ENCODE results near the gene TTC32. TPM values are rescaled to one million over a fixed set of nuclear protein-coding genes. Genes with fewer than 3 reads are reported as not detected.

The TTC32 gene
- 13.3 TPM for total RNA-seq
- 10 to 100 TPM; 13.7 to 21.3 (median 16.9) TPM for polyA plus RNA-seq (ENCODE audit: insufficient read depth in 1 of 8, insufficient read length in 8 of 8, low replicate concordance in 1 of 8)
- long read RNA-seq, donor 1, partial matches to known transcripts = 0 of 1 reads
- long read RNA-seq, donor 1, other reads (novel, unspliced or antisense) = 0 of 1 reads
- long read RNA-seq, donor 2, partial matches to known transcripts = 0 of 1 reads
- long read RNA-seq, donor 2, other reads (novel, unspliced or antisense) = 0 of 1 reads
- long read RNA-seq, donor 3, partial matches to known transcripts = 0 of 4 reads
- long read RNA-seq, donor 3, other reads (novel, unspliced or antisense) = 0 of 4 reads
- long read RNA-seq, donor 4, partial matches to known transcripts = 0 of 1 reads
- long read RNA-seq, donor 4, other reads (novel, unspliced or antisense) = 0 of 1 reads
- long read RNA-seq, donor 5, transcript TTC32-204 (2 exons, 710 nt) = major isoform, 9 of 12 reads
- long read RNA-seq, donor 5, partial matches to known transcripts = 0 of 12 reads
- long read RNA-seq, donor 5, other reads (novel, unspliced or antisense) = 0 of 12 reads
- long read RNA-seq, donor 6, transcript TTC32-204 (2 exons, 710 nt) = major isoform, 5 of 29 reads
- long read RNA-seq, donor 6, partial matches to known transcripts = 15 of 29 reads
- long read RNA-seq, donor 6, other reads (novel, unspliced or antisense) = 6 of 29 reads
- long read RNA-seq, donor 7, partial matches to known transcripts = 0 of 2 reads
- long read RNA-seq, donor 7, other reads (novel, unspliced or antisense) = 0 of 2 reads
- long read RNA-seq, donor 8, partial matches to known transcripts = 0 of 1 reads
- long read RNA-seq, donor 8, other reads (novel, unspliced or antisense) = 0 of 1 reads
- long read RNA-seq, donor 9, transcript TTC32-204 (2 exons, 710 nt) = major isoform, 6 of 17 reads
- long read RNA-seq, donor 9, partial matches to known transcripts = 11 of 17 reads
- long read RNA-seq, donor 9, other reads (novel, unspliced or antisense) = 0 of 17 reads
- long read RNA-seq, donor 10, partial matches to known transcripts = 0 of 3 reads
- long read RNA-seq, donor 10, other reads (novel, unspliced or antisense) = 0 of 3 reads
- long read RNA-seq, donor 11, partial matches to known transcripts = 5 of 12 reads
- long read RNA-seq, donor 11, other reads (novel, unspliced or antisense) = 0 of 12 reads

DNA sequence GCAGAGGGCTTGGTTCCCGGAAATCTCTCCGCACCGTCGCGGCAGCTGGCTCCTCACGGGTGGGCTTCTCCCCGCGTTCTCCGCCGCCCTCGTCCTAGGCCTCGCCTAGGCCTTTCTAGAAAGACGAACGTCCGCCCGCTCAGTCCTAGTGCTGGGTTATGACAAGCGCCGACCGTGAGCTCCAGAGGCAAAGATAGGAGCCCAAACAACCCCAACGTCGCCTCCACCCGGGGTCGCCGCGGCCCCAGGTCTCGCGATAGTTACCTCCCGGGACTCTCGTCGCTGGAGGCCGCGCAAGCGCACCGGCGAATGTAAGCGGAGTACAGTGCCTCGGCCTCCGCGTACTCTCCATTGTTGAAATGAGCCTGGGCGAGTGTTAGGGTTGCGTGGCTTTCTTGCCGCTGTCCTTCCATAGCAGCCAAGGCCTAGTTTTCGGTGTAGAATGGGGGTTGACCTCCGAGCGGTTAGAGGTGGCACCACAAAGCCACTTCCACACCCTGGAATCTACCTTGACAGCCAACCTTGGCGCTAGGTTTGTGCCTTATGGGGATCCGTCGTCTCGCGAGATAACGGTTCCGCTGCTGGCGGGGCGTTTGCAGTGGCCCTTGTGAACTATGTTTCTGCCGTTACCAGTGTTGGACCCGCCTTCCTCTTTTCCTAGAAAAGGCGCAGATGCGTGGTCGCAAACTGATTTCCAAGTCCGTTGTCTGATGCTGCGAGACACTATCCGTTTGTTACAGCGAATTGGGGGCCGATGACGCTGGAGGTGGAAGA, at the start of gene TTC32:
TSS of gene TTC32 (minus strand) at position 542 of the 774 bp plus-strand sequence. CDS start at position 413, 129 bp downstream.
- H3K4me1 ChIP-seq (ENCODE audit: control insufficient read depth, insufficient read depth, low read length) = peaks cover 14% of the 10 kb centered on the region
- DNase-seq = peak; percentile 98
- peak within 1 kb of the TSS; percentile 97 for H3K27ac ChIP-seq (ENCODE audit: low read length)
- H3K4me3 ChIP-seq (ENCODE audit: low read length) = peak within 1 kb of the TSS; percentile 90
- no peaks in the 10 kb centered on the region for H3K9me3 ChIP-seq (replicated peaks; ENCODE audit: control insufficient read depth, low read depth, low read length)
- H3K36me3 ChIP-seq (ENCODE audit: control insufficient read depth, insufficient read depth, low read length) = no peaks in the 10 kb centered on the region
- WGBS (ENCODE audit: insufficient coverage) = under 1% methylated on average over 59 of the region's 65 CpGs
- H3K27me3 ChIP-seq (ENCODE audit: control insufficient read depth, insufficient read depth, low read length) = no peaks in the 10 kb centered on the region

DNA sequence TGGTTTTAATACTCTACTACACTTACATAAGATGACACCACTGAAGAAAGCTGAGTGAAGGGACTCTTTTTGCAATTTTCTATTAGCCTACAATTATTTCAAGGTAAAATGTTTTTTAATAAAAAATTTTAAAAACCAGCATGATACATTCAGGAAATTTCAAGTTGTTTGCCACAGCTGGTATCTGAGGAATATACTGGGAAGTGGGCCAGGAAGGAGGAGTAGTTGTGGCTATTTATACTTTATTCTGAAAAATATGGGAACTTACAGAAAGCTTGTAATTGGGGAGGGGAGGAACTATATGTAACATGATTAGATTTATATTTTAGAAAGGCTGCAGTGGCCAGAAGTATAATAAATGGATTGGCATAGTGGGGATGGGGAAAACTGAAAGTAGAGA, 47.3 kb upstream of the TTC32 start:
- Histone ChIP-seq H3K27me3 (ENCODE audit: control insufficient read depth, insufficient read depth, low read length) (no peaks in the 10 kb centered on the region), H3K4me1 (ENCODE audit: control insufficient read depth, insufficient read depth, low read length) (no peaks in the 10 kb centered on the region), H3K9me3 (replicated peaks; ENCODE audit: control insufficient read depth, low read depth, low read length) (no peaks in the 10 kb centered on the region), H3K27ac (ENCODE audit: low read length) (no peak overlapping the region), H3K36me3 (ENCODE audit: control insufficient read depth, insufficient read depth, low read length) (no peaks in the 10 kb centered on the region), H3K4me3 (ENCODE audit: low read length) (no peak overlapping the region)
- peak; percentile 80 for DNase-seq

- no peaks in the 10 kb centered on the region for H3K36me3 ChIP-seq (ENCODE audit: control insufficient read depth, insufficient read depth, low read length)
Observed at GRCh38 chr2:19947184-19947940, 45.6 kb upstream of the TTC32 start.

DNA sequence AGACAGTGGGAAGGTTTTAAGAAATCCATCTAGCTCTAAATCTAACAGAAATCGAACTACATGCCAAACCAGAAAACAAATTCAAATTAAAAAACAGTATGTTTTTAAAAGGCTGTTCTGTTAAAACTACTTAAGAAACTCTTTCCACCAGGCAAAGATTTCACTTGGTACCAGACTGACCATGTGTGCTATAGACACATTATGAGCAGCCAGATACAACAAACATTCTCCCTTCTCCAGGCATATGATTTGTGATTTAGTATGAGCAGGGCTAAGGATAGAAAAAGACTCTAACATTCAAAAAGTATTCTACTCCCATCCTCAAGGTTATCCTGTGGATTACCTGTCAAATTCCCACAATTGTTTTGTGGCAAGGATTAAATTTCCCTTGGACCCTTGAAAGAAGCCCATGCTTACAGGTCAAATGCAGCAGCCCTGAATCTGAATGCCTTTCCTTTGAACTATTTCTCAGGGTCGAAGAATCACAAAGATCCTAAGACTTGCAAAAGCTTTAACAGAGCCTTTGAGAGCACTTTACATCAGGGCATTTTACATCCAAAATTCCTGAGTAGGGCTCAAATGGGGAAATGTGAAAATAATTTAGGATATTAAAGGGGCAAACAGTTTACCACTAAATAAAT, 42.5 kb upstream of the TTC32 start:
- H3K4me1 ChIP-seq (ENCODE audit: control insufficient read depth, insufficient read depth, low read length) = no peaks in the 10 kb centered on the region
- no peaks in the 10 kb centered on the region for H3K9me3 ChIP-seq (replicated peaks; ENCODE audit: control insufficient read depth, low read depth, low read length)
- H3K4me3 ChIP-seq (ENCODE audit: low read length) = no peak overlapping the region
- peak; percentile 26 for DNase-seq
- no peak overlapping the region for H3K27ac ChIP-seq (ENCODE audit: low read length)
- no peaks in the 10 kb centered on the region for H3K27me3 ChIP-seq (ENCODE audit: control insufficient read depth, insufficient read depth, low read length)
- no CpG with 5 or more reads among the region's 2 CpGs for WGBS (ENCODE audit: insufficient coverage)
- H3K36me3 ChIP-seq (ENCODE audit: control insufficient read depth, insufficient read depth, low read length) = no peaks in the 10 kb centered on the region

More at GRCh38 chr2:19947184-19947940, 45.6 kb upstream of the TTC32 start:
- Histone ChIP-seq H3K4me1 (ENCODE audit: control insufficient read depth, insufficient read depth, low read length) (no peaks in the 10 kb centered on the region), H3K27ac (ENCODE audit: low read length) (no peak overlapping the region), H3K9me3 (replicated peaks; ENCODE audit: control insufficient read depth, low read depth, low read length) (no peaks in the 10 kb centered on the region), H3K27me3 (ENCODE audit: control insufficient read depth, insufficient read depth, low read length) (no peaks in the 10 kb centered on the region), H3K4me3 (ENCODE audit: low read length) (no peak overlapping the region)
- 100% methylated on average over 1 of the region's 4 CpGs for WGBS (ENCODE audit: insufficient coverage)
- no peak for DNase-seq

DNA sequence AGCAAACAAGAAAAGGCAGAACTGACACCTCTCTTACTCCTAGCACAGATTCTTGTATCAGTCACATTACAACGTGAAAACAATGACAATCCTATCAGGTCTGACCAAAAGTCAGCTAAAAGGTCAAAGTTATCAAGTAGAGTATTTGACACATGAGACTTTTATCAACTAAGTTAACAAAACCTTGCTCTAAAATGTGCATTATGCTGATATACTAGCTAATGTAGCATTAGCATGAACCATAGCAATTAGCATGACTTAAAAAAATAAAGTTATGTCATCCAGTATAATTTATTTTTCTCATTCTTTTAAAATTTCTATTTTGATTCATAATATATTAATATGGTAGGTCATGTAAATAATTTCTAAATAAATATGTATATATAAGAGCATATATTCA, 41.4 kb upstream of the TTC32 start:
- WGBS (ENCODE audit: insufficient coverage) = no CpG with 5 or more reads among the region's 1 CpG
- Histone ChIP-seq H3K36me3 (ENCODE audit: control insufficient read depth, insufficient read depth, low read length) (peaks cover 3% of the 10 kb centered on the region), H3K4me3 (ENCODE audit: low read length) (no peak overlapping the region), H3K4me1 (ENCODE audit: control insufficient read depth, insufficient read depth, low read length) (no peaks in the 10 kb centered on the region), H3K27ac (ENCODE audit: low read length) (no peak overlapping the region), H3K9me3 (replicated peaks; ENCODE audit: control insufficient read depth, low read depth, low read length) (no peaks in the 10 kb centered on the region), H3K27me3 (ENCODE audit: control insufficient read depth, insufficient read depth, low read length) (no peaks in the 10 kb centered on the region)
- DNase-seq = no peak

- DNase-seq = no peak
- Histone ChIP-seq H3K36me3 (ENCODE audit: control insufficient read depth, insufficient read depth, low read length) (peaks cover 8% of the 10 kb centered on the region), H3K9me3 (replicated peaks; ENCODE audit: control insufficient read depth, low read depth, low read length) (no peaks in the 10 kb centered on the region), H3K4me3 (ENCODE audit: low read length) (no peak overlapping the region), H3K27me3 (ENCODE audit: control insufficient read depth, insufficient read depth, low read length) (no peaks in the 10 kb centered on the region), H3K4me1 (ENCODE audit: control insufficient read depth, insufficient read depth, low read length) (no peaks in the 10 kb centered on the region), H3K27ac (ENCODE audit: low read length) (no peak overlapping the region)
Observed at GRCh38 chr2:19942199-19942598, 40.4 kb upstream of the TTC32 start.

GRCh38 chr2:19937004-19937403, 35.2 kb upstream of the TTC32 start:
- peaks cover 13% of the 10 kb centered on the region for H3K36me3 ChIP-seq (ENCODE audit: control insufficient read depth, insufficient read depth, low read length)
- WGBS (ENCODE audit: insufficient coverage) = no CpG with 5 or more reads among the region's 4 CpGs
- H3K27ac ChIP-seq (ENCODE audit: low read length) = no peak overlapping the region
- no peak overlapping the region for H3K4me3 ChIP-seq (ENCODE audit: low read length)
- no peaks in the 10 kb centered on the region for H3K27me3 ChIP-seq (ENCODE audit: control insufficient read depth, insufficient read depth, low read length)
- no peak for DNase-seq
- H3K4me1 ChIP-seq (ENCODE audit: control insufficient read depth, insufficient read depth, low read length) = no peaks in the 10 kb centered on the region
- H3K9me3 ChIP-seq (replicated peaks; ENCODE audit: control insufficient read depth, low read depth, low read length) = no peaks in the 10 kb centered on the region

DNA sequence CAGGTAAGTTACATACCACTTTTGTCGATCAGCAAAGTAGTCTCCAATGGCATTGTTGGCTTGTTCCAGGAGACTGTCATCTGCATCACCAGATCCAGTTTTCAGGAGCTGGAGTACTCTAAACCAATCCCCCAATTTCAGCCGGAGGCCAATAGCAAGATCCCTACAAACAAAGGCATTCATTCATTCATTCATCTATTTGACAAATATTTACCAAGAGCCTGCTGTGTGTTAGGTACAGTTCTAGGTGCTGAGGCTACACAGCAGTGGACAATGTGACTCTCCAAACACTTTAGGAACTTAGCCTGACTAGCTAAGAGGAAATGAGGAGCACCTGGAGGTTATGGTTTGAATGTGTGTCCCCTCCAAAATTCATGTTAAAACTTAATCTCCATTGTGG, 34.4 kb upstream of the TTC32 start:
- no peak overlapping the region for H3K27ac ChIP-seq (ENCODE audit: low read length)
- no peaks in the 10 kb centered on the region for H3K9me3 ChIP-seq (replicated peaks; ENCODE audit: control insufficient read depth, low read depth, low read length)
- 83% methylated on average over 1 of the region's 2 CpGs for WGBS (ENCODE audit: insufficient coverage)
- no peak overlapping the region for H3K4me3 ChIP-seq (ENCODE audit: low read length)
- no peaks in the 10 kb centered on the region for H3K27me3 ChIP-seq (ENCODE audit: control insufficient read depth, insufficient read depth, low read length)
- H3K36me3 ChIP-seq (ENCODE audit: control insufficient read depth, insufficient read depth, low read length) = peaks cover 13% of the 10 kb centered on the region
- DNase-seq = no peak
- H3K4me1 ChIP-seq (ENCODE audit: control insufficient read depth, insufficient read depth, low read length) = no peaks in the 10 kb centered on the region

Data from muscle of leg (tissue), 16 donors.